Neural crest cell (in vitro differentiated cells): ENCODE results near the gene ABCB8. TPM values are rescaled to one million over a fixed set of nuclear protein-coding genes. Genes with fewer than 3 reads are reported as not detected.

ENCODE experiments used
- DNase-seq: peaks from one replicate; pipeline ENCODE4 v3.0.0; 2021; ENCODE audit warnings: low read depth, mixed read lengths, low spot score
- H3K27ac Mint-ChIP-seq: one replicate; pipeline ENCODE4 v1.8.0; 2021; ENCODE audit warnings: mild to moderate bottlenecking, mixed read lengths; ENCODE audit not compliant: unreplicated experiment
- H3K27me3 Mint-ChIP-seq: 2 replicates; pipeline ENCODE4 v1.8.0; 2021; ENCODE audit warnings: low read depth, mild to moderate bottlenecking, mixed read lengths
- H3K36me3 Mint-ChIP-seq: 2 replicates; pipeline ENCODE4 v1.8.0; 2021; ENCODE audit warnings: low read depth, mild to moderate bottlenecking, mixed read lengths
- H3K4me1 Mint-ChIP-seq: 2 replicates; pipeline ENCODE4 v1.8.0; 2021; ENCODE audit warnings: mixed read lengths
- H3K4me3 Mint-ChIP-seq: one replicate; pipeline ENCODE4 v1.8.0; 2021; ENCODE audit warnings: mild to moderate bottlenecking, mixed read lengths
- H3K9me3 Mint-ChIP-seq: 2 replicates; pipeline ENCODE4 v1.8.0; 2021; ENCODE audit warnings: mixed read lengths
- total RNA-seq: library from RNA; stranded (reverse); gene quantifications from 2 replicates; pipeline ENCODE4 v1.2.1, GENCODE V29; 2021
- TF ChIP-seq, protein P1 (sequence below): fragments of 200-600 bp; sonication (generic); conservative IDR thresholded peaks from 2 replicates; pipeline ENCODE4 v1.5.0; 2021; ENCODE audit warnings: antibody characterized with exemption, mild to moderate bottlenecking

Gene ABCB8
- total RNA-seq, 1 donor from 2014 or later = 43.5 TPM

GRCh38 chr7:151056666-151057505, 28.6 kb downstream of the ABCB8 start:
- Mint-ChIP-seq H3K27ac (no peak overlapping the region), H3K27me3 (peaks cover 4% of the 10 kb centered on the region), H3K4me1 (peaks cover 45% of the 10 kb centered on the region), H3K4me3 (peak overlapping the region; percentile 96), H3K9me3 (no peaks in the 10 kb centered on the region), H3K36me3 (no peaks in the 10 kb centered on the region)
- DNase-seq = no peak
- TF ChIP-seq, protein P1, sequence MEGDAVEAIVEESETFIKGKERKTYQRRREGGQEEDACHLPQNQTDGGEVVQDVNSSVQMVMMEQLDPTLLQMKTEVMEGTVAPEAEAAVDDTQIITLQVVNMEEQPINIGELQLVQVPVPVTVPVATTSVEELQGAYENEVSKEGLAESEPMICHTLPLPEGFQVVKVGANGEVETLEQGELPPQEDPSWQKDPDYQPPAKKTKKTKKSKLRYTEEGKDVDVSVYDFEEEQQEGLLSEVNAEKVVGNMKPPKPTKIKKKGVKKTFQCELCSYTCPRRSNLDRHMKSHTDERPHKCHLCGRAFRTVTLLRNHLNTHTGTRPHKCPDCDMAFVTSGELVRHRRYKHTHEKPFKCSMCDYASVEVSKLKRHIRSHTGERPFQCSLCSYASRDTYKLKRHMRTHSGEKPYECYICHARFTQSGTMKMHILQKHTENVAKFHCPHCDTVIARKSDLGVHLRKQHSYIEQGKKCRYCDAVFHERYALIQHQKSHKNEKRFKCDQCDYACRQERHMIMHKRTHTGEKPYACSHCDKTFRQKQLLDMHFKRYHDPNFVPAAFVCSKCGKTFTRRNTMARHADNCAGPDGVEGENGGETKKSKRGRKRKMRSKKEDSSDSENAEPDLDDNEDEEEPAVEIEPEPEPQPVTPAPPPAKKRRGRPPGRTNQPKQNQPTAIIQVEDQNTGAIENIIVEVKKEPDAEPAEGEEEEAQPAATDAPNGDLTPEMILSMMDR = no peak

DNA sequence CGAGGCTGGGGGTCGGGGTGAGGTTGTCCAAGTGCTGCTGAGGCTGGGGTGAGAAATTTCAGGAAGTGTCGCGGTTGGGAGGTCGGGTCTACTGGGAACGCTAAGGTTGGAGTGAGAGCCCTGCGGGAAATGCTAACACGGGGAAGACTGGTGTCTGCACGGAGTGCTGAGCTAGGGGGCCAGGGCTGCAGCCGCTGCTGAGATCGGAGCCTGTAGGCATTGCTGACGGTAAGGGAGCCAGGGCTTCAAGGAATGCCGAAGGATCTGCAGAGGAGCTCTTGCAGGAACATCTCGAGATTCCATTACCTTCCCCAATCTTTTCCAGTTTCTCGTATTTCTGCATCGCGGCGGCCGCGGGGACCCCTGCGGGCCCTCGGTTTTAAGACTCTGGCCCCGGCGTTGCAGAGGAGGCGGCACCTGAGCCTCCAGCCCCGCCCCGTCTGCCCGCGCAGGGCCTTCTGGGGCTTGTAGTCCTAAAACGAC, 29.3 kb downstream of the ABCB8 start, which contains the start of gene CDK5:
CDK5 (minus strand) TSS at position 392 of the 483 bp plus-strand sequence; CDS start at position 343, 49 bp downstream.
- Mint-ChIP-seq H3K4me3 (peak within 1 kb of the TSS; percentile 96), H3K27ac (peak within 1 kb of the TSS; percentile 95), H3K4me1 (peaks cover 49% of the 10 kb centered on the region), H3K36me3 (no peaks in the 10 kb centered on the region), H3K27me3 (peaks cover 2% of the 10 kb centered on the region), H3K9me3 (no peaks in the 10 kb centered on the region)
- no peak for DNase-seq
- TF ChIP-seq, protein P1 = no peak

GRCh38 chr7:151057989-151058780, 29.9 kb downstream of the ABCB8 start:
- Mint-ChIP-seq H3K27ac (peak overlapping the region; percentile 95), H3K4me1 (peaks cover 49% of the 10 kb centered on the region)

GRCh38 chr7:151058781-151059366, 30.6 kb downstream of the ABCB8 start:
- H3K4me3 Mint-ChIP-seq = peak overlapping the region; percentile 96
- no peak for DNase-seq
- H3K27ac Mint-ChIP-seq = peak overlapping the region; percentile 95
- H3K9me3 Mint-ChIP-seq = no peaks in the 10 kb centered on the region
- peaks cover 53% of the 10 kb centered on the region for H3K4me1 Mint-ChIP-seq
- H3K36me3 Mint-ChIP-seq = no peaks in the 10 kb centered on the region
- TF ChIP-seq, protein P1 = no peak
- no peaks in the 10 kb centered on the region for H3K27me3 Mint-ChIP-seq

More at GRCh38 chr7:151057989-151058780, 29.9 kb downstream of the ABCB8 start:
- Mint-ChIP-seq H3K36me3 (no peaks in the 10 kb centered on the region), H3K9me3 (no peaks in the 10 kb centered on the region), H3K4me3 (peak overlapping the region; percentile 96), H3K27me3 (no peaks in the 10 kb centered on the region)
- peak; percentile 90 for DNase-seq
- TF ChIP-seq, protein P1 = no peak
